K562 (cell line): ENCODE results near the gene MBNL2. TPM values are rescaled to one million over a fixed set of nuclear protein-coding genes. Genes with fewer than 3 reads are reported as not detected.

Experiments used
- ATAC-seq: fragments of 200-7000 bp; cut with Tn5 transposase; 3 replicates; pipeline ENCODE4 v1.9.1; 2020; ENCODE audit warnings: moderate library complexity
- BruUV-seq: library from RNA; stranded (reverse); fragments of 400-500 nt; replicated peaks from 2 replicates; lab custom pipeline; 2021; lab: Mats Ljungman, UMichigan
- CTCF ChIA-PET: fragments of 300-600 bp; formaldehyde crosslinking; extraction: SDS; loops from one replicate; lab custom pipeline; 2021; ENCODE audit warnings: low intra/inter-chr PET ratio; lab: Yijun Ruan, JAX
- POLR2A ChIA-PET: fragments of 300-600, 350-650 bp; sonication (Branson Sonifier 250); formaldehyde crosslinking; extraction: SDS; loops from one replicate; lab custom pipeline; 2021; ENCODE audit warnings: antibody characterized with exemption, inconsistent platforms; lab: Yijun Ruan, JAX
- DNase-seq, 4 experiments: peaks; one replicate each; pipeline versions ENCODE4 v3.0.0 to v3.0.0-alpha.2; 2011 to 2018; ENCODE audit warnings: low spot score in 3 of 4, mixed read lengths in 3 of 4; ENCODE audit errors: extremely low read depth in 1 of 4
- FAIRE-seq: peaks from 2 replicates; lab custom pipeline; 2011; peaks lifted over from hg19 to GRCh38; lab: Jason Lieb, UNC
- H2AFZ ChIP-seq: 2 replicates; pipeline ENCODE4 v1.6.0; 2011; ENCODE audit warnings: low read depth, low read length, control low read depth, inconsistent platforms
- H3K27ac ChIP-seq: fragments of 200-600 bp; 3 replicates; pipeline ENCODE4 v1.8.0; 2011; ENCODE audit warnings: low read depth, mild to moderate bottlenecking, control low read depth, inconsistent platforms, low read length, moderate library complexity, mixed read lengths; ENCODE audit errors: extremely low read depth
- H3K27me3 ChIP-seq, 2 experiments: fragments of 300-600 bp in 1 of 2; 2 replicates in 1 of 2; 3 replicates in 1 of 2; pipeline versions ENCODE4 v1.6.0 to v1.8.0; 2011; ENCODE audit warnings: inconsistent platforms in 2 of 2, low read length in 2 of 2, mild to moderate bottlenecking in 1 of 2, mixed read lengths in 1 of 2, moderate library complexity in 1 of 2; ENCODE audit not compliant: control insufficient read depth in 2 of 2, insufficient read depth in 2 of 2
- H3K36me3 ChIP-seq: fragments of 300-600 bp; 3 replicates; pipeline ENCODE4 v1.8.0; 2011; ENCODE audit warnings: mild to moderate bottlenecking, low read length, inconsistent platforms; ENCODE audit not compliant: control insufficient read depth, insufficient read depth
- H3K4me1 ChIP-seq, 2 experiments: fragments of 200-600 bp in 1 of 2; replicated peaks in 1 of 2; 2 replicates in 1 of 2; 3 replicates in 1 of 2; pipeline versions ENCODE4 v1.5.1 to v1.8.0; 2011; ENCODE audit warnings: inconsistent platforms in 2 of 2, low read length in 2 of 2, mild to moderate bottlenecking in 1 of 2, mixed read lengths in 1 of 2, moderate library complexity in 1 of 2; ENCODE audit not compliant: control insufficient read depth in 2 of 2, insufficient read depth in 2 of 2
- H3K4me2 ChIP-seq: 2 replicates; pipeline ENCODE4 v1.6.1; 2011; ENCODE audit warnings: low read length, control low read depth, inconsistent platforms, mixed read lengths; ENCODE audit not compliant: insufficient read depth
- H3K4me3 ChIP-seq: fragments of 200-600 bp; sonication (generic), shearing (Covaris generic); 2 replicates; pipeline ENCODE4 v1.5.1; 2016; ENCODE audit warnings: control low read depth, inconsistent platforms
- H3K79me2 ChIP-seq: fragments of 200-600 bp; 3 replicates; pipeline ENCODE4 v1.8.0; 2011; ENCODE audit warnings: low read length, inconsistent platforms; ENCODE audit not compliant: control insufficient read depth, insufficient read depth
- H3K9ac ChIP-seq, 2 experiments: 2 replicates each; pipeline versions ENCODE4 v1.6.0 to v1.6.1; 2011; ENCODE audit warnings: low read depth in 2 of 2, low read length in 2 of 2, control low read depth in 1 of 2, inconsistent platforms in 1 of 2, mild to moderate bottlenecking in 1 of 2, mixed read lengths in 1 of 2; ENCODE audit not compliant: insufficient read depth in 1 of 2
- H3K9me1 ChIP-seq: one replicate; pipeline ENCODE4 v1.6.0; 2011; ENCODE audit warnings: inconsistent platforms, mild to moderate bottlenecking, low read length, moderate library complexity; ENCODE audit not compliant: control insufficient read depth, insufficient read depth
- H3K9me3 ChIP-seq: replicated peaks from 2 replicates; pipeline ENCODE4 v1.5.1; 2011; ENCODE audit warnings: low read depth, low read length, inconsistent platforms; ENCODE audit not compliant: control insufficient read depth, insufficient read depth
- H4K20me1 ChIP-seq: replicated peaks from 2 replicates; pipeline ENCODE4 v1.6.1; 2011; ENCODE audit warnings: low read length, inconsistent platforms, mixed read lengths; ENCODE audit not compliant: control insufficient read depth, insufficient read depth
- CTCF ChIP-seq, 3 experiments: IDR thresholded peaks in 2 of 3; conservative IDR thresholded peaks in 1 of 3; 2 replicates each; pipeline ENCODE4 v1.5.1; 2011 to 2012; ENCODE audit warnings: low read length in 3 of 3, mild to moderate bottlenecking in 3 of 3, control low read depth in 2 of 3, improper control_type of control experiment in 1 of 3, inconsistent platforms in 1 of 3, low read depth in 1 of 3, mixed read lengths in 1 of 3, moderate library complexity in 1 of 3; ENCODE audit not compliant: insufficient read depth in 2 of 3
- CTCFL ChIP-seq: IDR thresholded peaks from 2 replicates; pipeline ENCODE4 v1.6.1; 2011; ENCODE audit warnings: borderline replicate concordance, low read depth, mild to moderate bottlenecking, moderate library complexity, low read length; ENCODE audit not compliant: insufficient read depth, poor library complexity, severe bottlenecking
- RAD21 ChIP-seq, 2 experiments: fragments of 250-450 bp in 1 of 2; fragments of 450-650 bp in 1 of 2; sonication (Bioruptor Pico) in 1 of 2; formaldehyde crosslinking in 1 of 2; IDR thresholded peaks in 1 of 2; conservative IDR thresholded peaks in 1 of 2; 2 replicates each; pipeline versions ENCODE4 v1.4.0 to v1.8.0; 2020 to 2022; ENCODE audit warnings: mild to moderate bottlenecking in 2 of 2, moderate library complexity in 1 of 2
- ZNF318 ChIP-seq, 2 experiments: fragments of 450-650 bp; IDR thresholded peaks; 2 replicates each; pipeline ENCODE4 v1.6.1; 2016; ENCODE audit warnings: mild to moderate bottlenecking in 2 of 2, borderline replicate concordance in 1 of 2, low read depth in 1 of 2, moderate library complexity in 1 of 2
- WGBS: fragments of 100-300 bp; shearing (Covaris generic); methylation state at CpG from one replicate; pipeline ENCODE4 v1.1.6; 2016; ENCODE audit warnings: low coverage, mixed read lengths; ENCODE audit not compliant: insufficient coverage; ENCODE audit errors: missing lambda C conversion rate; 5-methylcytosine and 5-hydroxymethylcytosine counted together
- in situ Hi-C: fragments of 300-500 bp; cut with MboI; formaldehyde crosslinking; loops from 4 replicates; pipeline ENCODE4 v1.15.0; 2018; ENCODE audit warnings: inconsistent platforms, mixed read lengths
- intact Hi-C: fragments of 100-400 bp; cut with micrococcal nuclease; formaldehyde crosslinking; loops from 2 replicates; pipeline ENCODE4 v1.14.2; 2022
- polyA plus RNA-seq, 8 experiments: library from polyadenylated mRNA; depleted of rRNA in 4 of 8; stranded (reverse) in 5 of 8; unstranded in 3 of 8; fragments of >200 nt; fragmentation: Nextera tagmentation in 2 of 8; fragmentation: Illumina TruSeq in 1 of 8; extraction: Ambion mirVana in 2 of 8; extraction: Trizol in 1 of 8; gene quantifications; 2 replicates each; pipeline versions ENCODE4 v1.2.1 to v1.2.3, GENCODE V29; 2011 to 2014; ENCODE audit warnings: inconsistent platforms in 1 of 8, missing spikeins in 1 of 8
- total RNA-seq, 7 experiments: library from RNA; depleted of rRNA in 6 of 7; stranded (reverse); fragments of >200 nt in 6 of 7; fragmentation: Illumina TruSeq in 2 of 7; extraction: Trizol in 2 of 7; gene quantifications; 2 replicates each; pipeline versions ENCODE4 v1.2.1 to v1.2.3, GENCODE V29; 2011 to 2021; ENCODE audit warnings: low replicate concordance in 1 of 7

Gene MBNL2
- total and polyA plus RNA-seq, 9 of the 15 experiments (the other 6 are each of a cell fraction or from before 2014, with no cell fraction given), result 7.0 to 24.8 (median 13.8) TPM

GRCh38 chr13:97344265-97345175 is 122.4 kb downstream of the MBNL2 start:
- ATAC-seq (peak; percentile 89), FAIRE-seq (peak; percentile 86), DNase-seq (peak in 2 of 4 experiments; percentile 22 to 60)
- 31% methylated on average over 5 of the region's 5 CpGs for WGBS
- Histone ChIP-seq H3K36me3 (peaks cover 12% of the 10 kb centered on the region; the same call in 1 of the 3 replicates), H3K4me1 (peaks cover 3 to 5% of the 10 kb centered on the region in 2 experiments; a peak in 2 of 5 replicates), H3K4me3 (no peak overlapping the region), H3K4me2 (no peak overlapping the region), H3K9me3 (no peaks in the 10 kb centered on the region), H3K27ac (no peak overlapping the region), H4K20me1 (no peaks in the 10 kb centered on the region), H3K9me1 (no peaks in the 10 kb centered on the region), H3K9ac (no peak overlapping the region), H3K27me3 (no peaks in the 10 kb centered on the region), H3K79me2 (no peaks in the 10 kb centered on the region; the same call in 2 of the 3 replicates), H2AFZ (no peak overlapping the region)
- in situ Hi-C loops, result no loop called here
- intact Hi-C loops, result loop anchor here (1.0 to 5.0 kb wide), 3 partner anchors 87 to 234 kb away; no protein-coding TSS in a partner anchor
- POLR2A ChIA-PET, result interaction anchor here (0.6 kb wide), 1 partner anchor 309 kb away, joined by 3 read pairs; no protein-coding TSS in a partner anchor
- CTCF ChIA-PET, result interaction anchor here (1.7 kb wide), 1 partner anchor 235 kb away, joined by 12 read pairs; no protein-coding TSS in a partner anchor
- no TSS peak for BruUV-seq
- TF ChIP-seq ZNF318 (IDR thresholded peaks at IDR 0.05; ENCODE audit: borderline replicate concordance in 1 of 2, low read depth in 1 of 2) (no peak), CTCF (IDR thresholded peaks at IDR 0.05 in 2 of 3, conservative IDR thresholded peaks at IDR 0.05 in 1 of 3; ENCODE audit: insufficient read depth in 2 of 3, low read depth in 1 of 3, low read length in 3 of 3) (peak; percentile 29 to 60 (median 53); a peak in 5 of 6 replicates), RAD21 (CRISPR knock-in tag; conservative IDR thresholded peaks at IDR 0.05 in 1 of 2, IDR thresholded peaks at IDR 0.05 in 1 of 2) (peak; percentile 41 to 61; a peak in 3 of 4 replicates), CTCFL (peak; percentile 18)
